Measurements from ENCODE around the gene TMEM19.

The TMEM19 gene

DNA sequence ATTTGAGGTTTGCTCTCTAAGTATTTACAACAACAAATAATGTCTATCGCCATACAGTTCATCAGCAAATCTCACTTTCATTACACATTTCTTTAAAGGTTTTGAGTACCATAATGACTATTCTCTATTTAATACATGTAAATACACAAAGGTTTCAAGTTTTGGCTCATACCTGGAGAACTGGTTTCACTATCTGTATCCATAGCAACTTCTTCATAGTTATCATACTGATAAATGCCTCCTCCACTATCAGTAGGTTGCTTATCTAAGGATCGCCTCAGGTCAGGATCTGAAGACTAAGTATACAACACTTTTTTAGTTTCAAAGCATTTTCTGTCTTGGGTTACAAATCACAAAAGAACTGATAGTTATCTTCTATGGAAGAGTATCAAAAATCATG lies 43.6 kb upstream of the TMEM19 start:
- ATAC-seq: no peak
- TF ChIP-seq, protein P1, sequence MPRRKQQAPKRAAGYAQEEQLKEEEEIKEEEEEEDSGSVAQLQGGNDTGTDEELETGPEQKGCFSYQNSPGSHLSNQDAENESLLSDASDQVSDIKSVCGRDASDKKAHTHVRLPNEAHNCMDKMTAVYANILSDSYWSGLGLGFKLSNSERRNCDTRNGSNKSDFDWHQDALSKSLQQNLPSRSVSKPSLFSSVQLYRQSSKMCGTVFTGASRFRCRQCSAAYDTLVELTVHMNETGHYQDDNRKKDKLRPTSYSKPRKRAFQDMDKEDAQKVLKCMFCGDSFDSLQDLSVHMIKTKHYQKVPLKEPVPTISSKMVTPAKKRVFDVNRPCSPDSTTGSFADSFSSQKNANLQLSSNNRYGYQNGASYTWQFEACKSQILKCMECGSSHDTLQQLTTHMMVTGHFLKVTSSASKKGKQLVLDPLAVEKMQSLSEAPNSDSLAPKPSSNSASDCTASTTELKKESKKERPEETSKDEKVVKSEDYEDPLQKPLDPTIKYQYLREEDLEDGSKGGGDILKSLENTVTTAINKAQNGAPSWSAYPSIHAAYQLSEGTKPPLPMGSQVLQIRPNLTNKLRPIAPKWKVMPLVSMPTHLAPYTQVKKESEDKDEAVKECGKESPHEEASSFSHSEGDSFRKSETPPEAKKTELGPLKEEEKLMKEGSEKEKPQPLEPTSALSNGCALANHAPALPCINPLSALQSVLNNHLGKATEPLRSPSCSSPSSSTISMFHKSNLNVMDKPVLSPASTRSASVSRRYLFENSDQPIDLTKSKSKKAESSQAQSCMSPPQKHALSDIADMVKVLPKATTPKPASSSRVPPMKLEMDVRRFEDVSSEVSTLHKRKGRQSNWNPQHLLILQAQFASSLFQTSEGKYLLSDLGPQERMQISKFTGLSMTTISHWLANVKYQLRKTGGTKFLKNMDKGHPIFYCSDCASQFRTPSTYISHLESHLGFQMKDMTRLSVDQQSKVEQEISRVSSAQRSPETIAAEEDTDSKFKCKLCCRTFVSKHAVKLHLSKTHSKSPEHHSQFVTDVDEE (CRISPR knock-in tag; IDR thresholded peaks at IDR 0.05): no peak
- TF ChIP-seq GLIS3 (CRISPR knock-in tag; IDR thresholded peaks at IDR 0.05) (no peak), ESRRG (CRISPR knock-in tag; IDR thresholded peaks at IDR 0.05) (no peak), PPARA (CRISPR knock-in tag; IDR thresholded peaks at IDR 0.05; ENCODE audit: borderline replicate concordance) (no peak), OSR1 (CRISPR knock-in tag; IDR thresholded peaks at IDR 0.05) (no peak), TCF4 (CRISPR knock-in tag; IDR thresholded peaks at IDR 0.05; ENCODE audit: borderline replicate concordance) (no peak), ZFP3 (CRISPR knock-in tag; IDR thresholded peaks at IDR 0.05) (no peak), CSDC2 (CRISPR knock-in tag; IDR thresholded peaks at IDR 0.05) (no peak), BACH2 (CRISPR knock-in tag; IDR thresholded peaks at IDR 0.05; ENCODE audit: borderline replicate concordance) (no peak)
- TF ChIP-seq, protein P2, sequence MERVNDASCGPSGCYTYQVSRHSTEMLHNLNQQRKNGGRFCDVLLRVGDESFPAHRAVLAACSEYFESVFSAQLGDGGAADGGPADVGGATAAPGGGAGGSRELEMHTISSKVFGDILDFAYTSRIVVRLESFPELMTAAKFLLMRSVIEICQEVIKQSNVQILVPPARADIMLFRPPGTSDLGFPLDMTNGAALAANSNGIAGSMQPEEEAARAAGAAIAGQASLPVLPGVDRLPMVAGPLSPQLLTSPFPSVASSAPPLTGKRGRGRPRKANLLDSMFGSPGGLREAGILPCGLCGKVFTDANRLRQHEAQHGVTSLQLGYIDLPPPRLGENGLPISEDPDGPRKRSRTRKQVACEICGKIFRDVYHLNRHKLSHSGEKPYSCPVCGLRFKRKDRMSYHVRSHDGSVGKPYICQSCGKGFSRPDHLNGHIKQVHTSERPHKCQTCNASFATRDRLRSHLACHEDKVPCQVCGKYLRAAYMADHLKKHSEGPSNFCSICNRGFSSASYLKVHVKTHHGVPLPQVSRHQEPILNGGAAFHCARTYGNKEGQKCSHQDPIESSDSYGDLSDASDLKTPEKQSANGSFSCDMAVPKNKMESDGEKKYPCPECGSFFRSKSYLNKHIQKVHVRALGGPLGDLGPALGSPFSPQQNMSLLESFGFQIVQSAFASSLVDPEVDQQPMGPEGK (CRISPR knock-in tag; IDR thresholded peaks at IDR 0.05; ENCODE audit: borderline replicate concordance): no peak

DNA sequence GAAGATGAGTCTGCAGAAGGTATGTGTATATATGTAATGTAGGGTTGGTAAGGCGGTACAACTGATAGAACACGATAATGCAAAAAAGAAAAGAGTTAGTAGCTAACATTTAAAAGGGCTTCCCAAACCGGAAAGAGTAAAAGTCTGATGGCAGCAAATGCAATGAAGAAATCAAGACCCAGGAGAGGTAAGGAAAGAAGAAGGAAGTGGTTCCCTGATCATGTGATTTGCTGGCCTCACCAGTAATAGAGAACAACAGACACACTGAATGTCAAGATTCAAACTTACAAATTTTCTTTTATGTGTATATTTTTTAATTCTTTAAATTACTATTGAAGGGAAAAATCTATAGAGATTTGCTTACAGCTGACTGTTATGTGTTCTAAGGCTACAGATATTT lies 40.6 kb upstream of the TMEM19 start:
- TF ChIP-seq ZC3H10 (CRISPR knock-in tag; IDR thresholded peaks at IDR 0.05) (no peak), ZNF8 (CRISPR knock-in tag; IDR thresholded peaks at IDR 0.05) (no peak), CSDC2 (CRISPR knock-in tag; IDR thresholded peaks at IDR 0.05) (no peak), SNAI2 (CRISPR knock-in tag; IDR thresholded peaks at IDR 0.05) (no peak), ZNF70 (CRISPR knock-in tag; IDR thresholded peaks at IDR 0.05) (no peak), TOX (CRISPR knock-in tag; IDR thresholded peaks at IDR 0.05; ENCODE audit: borderline replicate concordance) (no peak), GLIS3 (CRISPR knock-in tag; IDR thresholded peaks at IDR 0.05) (no peak), ZFP30 (CRISPR knock-in tag; IDR thresholded peaks at IDR 0.05) (no peak), BACH2 (CRISPR knock-in tag; IDR thresholded peaks at IDR 0.05; ENCODE audit: borderline replicate concordance) (no peak)
- TF ChIP-seq, protein P3, sequence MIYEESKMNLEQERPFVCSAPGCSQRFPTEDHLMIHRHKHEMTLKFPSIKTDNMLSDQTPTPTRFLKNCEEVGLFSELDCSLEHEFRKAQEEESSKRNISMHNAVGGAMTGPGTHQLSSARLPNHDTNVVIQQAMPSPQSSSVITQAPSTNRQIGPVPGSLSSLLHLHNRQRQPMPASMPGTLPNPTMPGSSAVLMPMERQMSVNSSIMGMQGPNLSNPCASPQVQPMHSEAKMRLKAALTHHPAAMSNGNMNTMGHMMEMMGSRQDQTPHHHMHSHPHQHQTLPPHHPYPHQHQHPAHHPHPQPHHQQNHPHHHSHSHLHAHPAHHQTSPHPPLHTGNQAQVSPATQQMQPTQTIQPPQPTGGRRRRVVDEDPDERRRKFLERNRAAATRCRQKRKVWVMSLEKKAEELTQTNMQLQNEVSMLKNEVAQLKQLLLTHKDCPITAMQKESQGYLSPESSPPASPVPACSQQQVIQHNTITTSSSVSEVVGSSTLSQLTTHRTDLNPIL (CRISPR knock-in tag; IDR thresholded peaks at IDR 0.05; ENCODE audit: low read depth): no peak
- TF ChIP-seq, protein P1 (CRISPR knock-in tag; IDR thresholded peaks at IDR 0.05): no peak
- TF ChIP-seq, protein P2 (CRISPR knock-in tag; IDR thresholded peaks at IDR 0.05; ENCODE audit: borderline replicate concordance): no peak
- TF ChIP-seq, protein P4, sequence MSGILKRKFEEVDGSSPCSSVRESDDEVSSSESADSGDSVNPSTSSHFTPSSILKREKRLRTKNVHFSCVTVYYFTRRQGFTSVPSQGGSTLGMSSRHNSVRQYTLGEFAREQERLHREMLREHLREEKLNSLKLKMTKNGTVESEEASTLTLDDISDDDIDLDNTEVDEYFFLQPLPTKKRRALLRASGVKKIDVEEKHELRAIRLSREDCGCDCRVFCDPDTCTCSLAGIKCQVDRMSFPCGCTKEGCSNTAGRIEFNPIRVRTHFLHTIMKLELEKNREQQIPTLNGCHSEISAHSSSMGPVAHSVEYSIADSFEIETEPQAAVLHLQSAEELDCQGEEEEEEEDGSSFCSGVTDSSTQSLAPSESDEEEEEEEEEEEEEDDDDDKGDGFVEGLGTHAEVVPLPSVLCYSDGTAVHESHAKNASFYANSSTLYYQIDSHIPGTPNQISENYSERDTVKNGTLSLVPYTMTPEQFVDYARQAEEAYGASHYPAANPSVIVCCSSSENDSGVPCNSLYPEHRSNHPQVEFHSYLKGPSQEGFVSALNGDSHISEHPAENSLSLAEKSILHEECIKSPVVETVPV (CRISPR knock-in tag; IDR thresholded peaks at IDR 0.05): no peak
- TF ChIP-seq, protein P5, sequence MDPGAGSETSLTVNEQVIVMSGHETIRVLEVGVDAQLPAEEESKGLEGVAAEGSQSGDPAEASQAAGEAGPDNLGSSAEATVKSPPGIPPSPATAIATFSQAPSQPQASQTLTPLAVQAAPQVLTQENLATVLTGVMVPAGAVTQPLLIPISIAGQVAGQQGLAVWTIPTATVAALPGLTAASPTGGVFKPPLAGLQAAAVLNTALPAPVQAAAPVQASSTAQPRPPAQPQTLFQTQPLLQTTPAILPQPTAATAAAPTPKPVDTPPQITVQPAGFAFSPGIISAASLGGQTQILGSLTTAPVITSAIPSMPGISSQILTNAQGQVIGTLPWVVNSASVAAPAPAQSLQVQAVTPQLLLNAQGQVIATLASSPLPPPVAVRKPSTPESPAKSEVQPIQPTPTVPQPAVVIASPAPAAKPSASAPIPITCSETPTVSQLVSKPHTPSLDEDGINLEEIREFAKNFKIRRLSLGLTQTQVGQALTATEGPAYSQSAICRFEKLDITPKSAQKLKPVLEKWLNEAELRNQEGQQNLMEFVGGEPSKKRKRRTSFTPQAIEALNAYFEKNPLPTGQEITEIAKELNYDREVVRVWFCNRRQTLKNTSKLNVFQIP (CRISPR knock-in tag; IDR thresholded peaks at IDR 0.05; ENCODE audit: borderline replicate concordance, low read depth): no peak
- no peak for ATAC-seq
